Stimulated activated CD8-positive, alpha-beta memory T cell treated with anti-CD3 and anti-CD28 coated beads, Interleukin-7, amount 100 ng/mL, for 24 hours (primary cell): ENCODE measurements around the gene IFT52.
"Not testable (repeated sequence)": the region's sequence is repeated elsewhere in the genome, so short reads cannot be mapped to it uniquely, and the experiment has no call there.

Experiments used
- DNase-seq: peaks from one replicate; pipeline ENCODE4 v3.0.0-alpha.2; 2020; ENCODE audit warnings: low read depth

IFT52 gene

GRCh38 chr20:43567477-43567876 is 23.3 kb upstream of the IFT52 start:
- DNase-seq: no peak

- no peak for DNase-seq
These were observed 22.0 kb upstream of the IFT52 start for GRCh38 chr20:43568706-43569105.

- DNase-seq: no peak
These were observed 21.5 kb upstream of the IFT52 start for GRCh38 chr20:43569282-43569681.

GRCh38 chr20:43570496-43570895 is 20.2 kb upstream of the IFT52 start:
- no peak for DNase-seq

- DNase-seq: no peak
These were observed 19.4 kb upstream of the IFT52 start for GRCh38 chr20:43571310-43571709.

- DNase-seq: no peak
These were observed 19.0 kb upstream of the IFT52 start for GRCh38 chr20:43571771-43572170.

- DNase-seq: no peak
These were observed 17.8 kb upstream of the IFT52 start for GRCh38 chr20:43572891-43573290.

- no peak for DNase-seq
These were observed 14.6 kb upstream of the IFT52 start for GRCh38 chr20:43576108-43576507.

GRCh38 chr20:43579861-43580793 is 10.6 kb upstream of the IFT52 start:
- DNase-seq: no peak

GRCh38 chr20:43583133-43583864 is 7.4 kb upstream of the IFT52 start:
- DNase-seq: no peak

- no peak for DNase-seq
These were observed 6.7 kb upstream of the IFT52 start for GRCh38 chr20:43583982-43584432.

GRCh38 chr20:43584448-43585136 is 6.1 kb upstream of the IFT52 start:
- no peak for DNase-seq

GRCh38 chr20:43586641-43587040 is 4.1 kb upstream of the IFT52 start:
- DNase-seq: no peak

- DNase-seq: not testable (repeated sequence)
These were observed 2.2 kb upstream of the IFT52 start for GRCh38 chr20:43588526-43588925.

GRCh38 chr20:43590036-43590391 is 723 bp upstream of the IFT52 start:
- no peak for DNase-seq

- not testable (repeated sequence) for DNase-seq
These were observed 11.2 kb downstream of the IFT52 start for GRCh38 chr20:43601960-43602359.

- DNase-seq: no peak
These were observed 12.4 kb downstream of the IFT52 start for GRCh38 chr20:43603124-43603523.

- DNase-seq: no peak
These were observed 15.0 kb downstream of the IFT52 start for GRCh38 chr20:43605715-43606114.

- DNase-seq: not testable (repeated sequence)
These were observed 16.5 kb downstream of the IFT52 start for GRCh38 chr20:43607278-43607677.

- DNase-seq: no peak
These were observed 40.9 kb downstream of the IFT52 start for GRCh38 chr20:43631598-43631997.

- DNase-seq: no peak
These were observed 45.7 kb downstream of the IFT52 start for GRCh38 chr20:43636429-43636828.

GRCh38 chr20:43642548-43642947 is 51.8 kb downstream of the IFT52 start:
- no peak for DNase-seq
